Testis (tissue), 3 donors: ENCODE results near the gene CACNA1C. TPM values are rescaled to one million over a fixed set of nuclear protein-coding genes. Genes with fewer than 3 reads are reported as not detected.

ENCODE experiments used
- DNase-seq: peaks from one replicate; pipeline ENCODE4 v3.0.0-alpha.2; 2019
- H3K27ac ChIP-seq, 2 donors: fragments of 200-600 bp; sonication (generic); one replicate each; pipeline ENCODE4 v1.5.1; 2019
- H3K27me3 ChIP-seq: fragments of 200-600 bp; sonication (generic); one replicate; pipeline ENCODE4 v1.5.1; 2019
- H3K36me3 ChIP-seq: fragments of 200-600 bp; sonication (generic); one replicate; pipeline ENCODE4 v1.5.1; 2017; ENCODE audit warnings: low read depth; ENCODE audit errors: missing control alignments
- H3K4me1 ChIP-seq: fragments of 200-600 bp; sonication (generic); one replicate; pipeline ENCODE4 v1.5.1; 2019
- H3K4me3 ChIP-seq, 2 donors: fragments of 200-600 bp; sonication (generic); one replicate each; pipeline ENCODE4 v1.5.1; 2017 to 2019
- H3K9me3 ChIP-seq: fragments of 200-600 bp; sonication (generic); one replicate; pipeline ENCODE4 v1.5.1; 2017
- POLR2A ChIP-seq: fragments of 450-650 bp; IDR thresholded peaks from one replicate; pipeline ENCODE4 v1.6.1; 2017; ENCODE audit warnings: antibody characterized with exemption, mild to moderate bottlenecking, moderate library complexity
- WGBS, 2 donors: methylation state at CpG; one replicate each; pipeline ENCODE4 v1.1.5; 2018; 5-methylcytosine and 5-hydroxymethylcytosine counted together
- intact Hi-C: fragments of 100-400 bp; cut with DNase I; formaldehyde crosslinking; loops from one replicate; pipeline ENCODE4 v1.15.1; 2023; ENCODE audit warnings: low total_unique reads
- polyA plus RNA-seq: library from polyadenylated mRNA; stranded (reverse); fragments of 350-450 nt; fragmentation: Illumina TruSeq; extraction: RNeasy Lipid Tissue Mini Kit (QIAGEN cat#74804); gene quantifications from one replicate; pipeline ENCODE4 v1.2.3, GENCODE V29; 2014; ENCODE audit warnings: low read depth, low replicate concordance; ENCODE audit not compliant: insufficient read depth
- total RNA-seq, 2 donors: library from RNA; depleted of rRNA; stranded (reverse); fragments of >200 nt; gene quantifications; one replicate each; pipeline ENCODE4 v1.2.3, GENCODE V29; 2016
- TF ChIP-seq, protein P1 (sequence below), 3 experiments: fragments of 450-650 bp in 2 of 3; fragments of 200-600 bp in 1 of 3; sonication (generic) in 1 of 3; IDR thresholded peaks; one replicate each; pipeline ENCODE4 v1.5.1; 2016 to 2019; ENCODE audit warnings: antibody characterized with exemption in 3 of 3, mild to moderate bottlenecking in 2 of 3, moderate library complexity in 1 of 3

CACNA1C gene
- total and polyA plus RNA-seq, 3 donors from 2014 or later, result 20.3 to 36.8 (median 32.0) TPM

DNA sequence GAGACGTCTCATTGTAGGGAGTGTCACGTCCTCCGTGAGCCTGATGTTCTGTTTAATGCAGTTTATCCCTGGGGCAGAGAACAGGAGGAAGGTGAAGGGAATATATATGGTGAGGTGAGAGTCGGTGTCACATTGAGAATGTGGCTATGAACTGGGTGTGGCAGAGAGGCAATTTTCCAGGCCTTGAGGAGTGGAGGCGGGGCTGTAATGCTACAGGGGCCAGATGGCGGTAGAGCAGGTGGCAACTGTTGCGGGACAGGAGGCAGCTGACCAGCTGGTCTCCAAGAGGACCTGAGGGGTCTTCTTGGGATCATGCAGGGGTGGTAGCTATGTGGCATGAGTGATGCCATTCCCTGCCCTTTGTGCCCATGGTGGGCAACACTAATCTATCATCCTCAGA is 59.6 kb downstream of the CACNA1C start:
- no peaks in the 10 kb centered on the region for H3K9me3 ChIP-seq
- no peak overlapping the region for H3K4me3 ChIP-seq
- no peak for DNase-seq
- intact Hi-C loops, result no loop called here
- H3K4me1 ChIP-seq, result no peaks in the 10 kb centered on the region
- no peaks in the 10 kb centered on the region for H3K36me3 ChIP-seq
- 92 to 94% methylated on average over 7 of the region's 7 CpGs for WGBS, 2 donors
- no peak for TF ChIP-seq POLR2A
- no peaks in the 10 kb centered on the region for H3K27me3 ChIP-seq
- H3K27ac ChIP-seq, result no peak overlapping the region

DNA sequence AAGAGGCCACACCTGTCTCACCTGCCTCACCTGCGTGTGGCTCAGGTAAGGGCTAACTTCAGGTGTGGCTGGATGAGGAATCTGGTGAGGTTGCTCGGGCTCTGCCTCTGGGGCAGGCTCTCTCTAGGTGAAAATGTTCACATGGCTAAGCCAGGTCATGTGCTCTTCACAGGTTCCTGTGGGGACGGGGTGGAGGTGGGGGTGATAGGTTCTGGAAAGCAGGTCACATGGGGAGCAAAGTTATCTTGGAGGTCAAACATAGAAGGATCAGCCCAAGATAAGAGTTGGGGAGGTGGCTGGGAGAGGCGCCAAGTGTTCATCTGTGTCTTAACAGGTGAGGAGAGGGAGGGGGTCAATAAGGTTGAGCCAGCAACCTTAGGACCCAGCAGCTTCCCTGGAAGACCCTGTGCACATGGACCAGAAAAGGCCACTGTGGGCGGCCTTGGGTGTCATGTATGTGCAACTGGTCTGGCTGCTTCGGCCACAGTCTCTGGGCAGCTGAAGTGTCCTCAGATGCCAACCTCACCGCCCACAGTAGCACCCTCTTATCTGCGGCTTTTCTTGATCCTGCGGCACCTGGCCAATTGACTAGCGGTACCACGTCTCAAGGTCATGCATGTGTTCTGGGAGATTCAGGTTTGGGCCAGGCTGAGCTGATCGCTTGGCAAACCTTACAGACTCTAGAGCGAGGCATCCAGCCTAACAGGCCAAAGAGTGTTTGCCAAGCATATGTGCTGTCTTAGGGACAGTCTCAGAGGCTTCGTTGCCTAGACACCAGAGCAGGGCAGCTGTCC is 60.5 kb downstream of the CACNA1C start:
- H3K4me3 ChIP-seq, result no peak overlapping the region
- no peaks in the 10 kb centered on the region for H3K4me1 ChIP-seq
- intact Hi-C loops, result no loop called here
- H3K27me3 ChIP-seq, result no peaks in the 10 kb centered on the region
- no peaks in the 10 kb centered on the region for H3K9me3 ChIP-seq
- H3K36me3 ChIP-seq, result no peaks in the 10 kb centered on the region
- DNase-seq, result no peak
- 78 to 98% methylated on average over 8 to 14 of the region's 14 CpGs for WGBS, 2 donors
- TF ChIP-seq, protein P1, sequence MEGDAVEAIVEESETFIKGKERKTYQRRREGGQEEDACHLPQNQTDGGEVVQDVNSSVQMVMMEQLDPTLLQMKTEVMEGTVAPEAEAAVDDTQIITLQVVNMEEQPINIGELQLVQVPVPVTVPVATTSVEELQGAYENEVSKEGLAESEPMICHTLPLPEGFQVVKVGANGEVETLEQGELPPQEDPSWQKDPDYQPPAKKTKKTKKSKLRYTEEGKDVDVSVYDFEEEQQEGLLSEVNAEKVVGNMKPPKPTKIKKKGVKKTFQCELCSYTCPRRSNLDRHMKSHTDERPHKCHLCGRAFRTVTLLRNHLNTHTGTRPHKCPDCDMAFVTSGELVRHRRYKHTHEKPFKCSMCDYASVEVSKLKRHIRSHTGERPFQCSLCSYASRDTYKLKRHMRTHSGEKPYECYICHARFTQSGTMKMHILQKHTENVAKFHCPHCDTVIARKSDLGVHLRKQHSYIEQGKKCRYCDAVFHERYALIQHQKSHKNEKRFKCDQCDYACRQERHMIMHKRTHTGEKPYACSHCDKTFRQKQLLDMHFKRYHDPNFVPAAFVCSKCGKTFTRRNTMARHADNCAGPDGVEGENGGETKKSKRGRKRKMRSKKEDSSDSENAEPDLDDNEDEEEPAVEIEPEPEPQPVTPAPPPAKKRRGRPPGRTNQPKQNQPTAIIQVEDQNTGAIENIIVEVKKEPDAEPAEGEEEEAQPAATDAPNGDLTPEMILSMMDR (IDR thresholded peaks at IDR 0.05), result no peak
- TF ChIP-seq POLR2A, result no peak
- no peak overlapping the region for H3K27ac ChIP-seq

DNA sequence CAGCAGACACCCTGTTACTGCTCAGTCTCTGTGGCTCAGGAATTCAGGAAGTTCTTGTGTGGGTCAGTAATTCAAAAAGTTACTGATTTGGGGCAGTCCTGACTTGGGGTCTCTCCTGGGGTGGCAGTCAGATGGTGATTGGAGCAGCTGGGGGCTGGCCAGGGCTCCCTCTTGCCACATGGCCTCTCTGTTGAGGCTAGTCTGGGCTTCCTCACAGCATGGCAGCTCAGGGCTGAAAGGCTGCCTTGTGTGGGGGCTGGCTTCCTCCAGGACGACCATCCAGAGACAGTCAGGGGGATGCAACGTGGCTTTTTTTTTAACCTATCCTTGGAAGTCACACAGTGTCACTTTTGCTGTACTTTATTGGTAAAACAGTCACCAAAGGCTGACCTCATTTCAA is 61.3 kb downstream of the CACNA1C start:
- H3K4me3 ChIP-seq, result no peak overlapping the region
- H3K36me3 ChIP-seq, result no peaks in the 10 kb centered on the region
- no peaks in the 10 kb centered on the region for H3K4me1 ChIP-seq
- intact Hi-C loops, result no loop called here
- TF ChIP-seq, protein P1 (IDR thresholded peaks at IDR 0.05), result no peak
- no peak for TF ChIP-seq POLR2A
- 61 to 76% methylated on average over 2 of the region's 2 CpGs for WGBS, 2 donors
- DNase-seq, result no peak
- no peak overlapping the region for H3K27ac ChIP-seq
- H3K27me3 ChIP-seq, result no peaks in the 10 kb centered on the region
- no peaks in the 10 kb centered on the region for H3K9me3 ChIP-seq

DNA sequence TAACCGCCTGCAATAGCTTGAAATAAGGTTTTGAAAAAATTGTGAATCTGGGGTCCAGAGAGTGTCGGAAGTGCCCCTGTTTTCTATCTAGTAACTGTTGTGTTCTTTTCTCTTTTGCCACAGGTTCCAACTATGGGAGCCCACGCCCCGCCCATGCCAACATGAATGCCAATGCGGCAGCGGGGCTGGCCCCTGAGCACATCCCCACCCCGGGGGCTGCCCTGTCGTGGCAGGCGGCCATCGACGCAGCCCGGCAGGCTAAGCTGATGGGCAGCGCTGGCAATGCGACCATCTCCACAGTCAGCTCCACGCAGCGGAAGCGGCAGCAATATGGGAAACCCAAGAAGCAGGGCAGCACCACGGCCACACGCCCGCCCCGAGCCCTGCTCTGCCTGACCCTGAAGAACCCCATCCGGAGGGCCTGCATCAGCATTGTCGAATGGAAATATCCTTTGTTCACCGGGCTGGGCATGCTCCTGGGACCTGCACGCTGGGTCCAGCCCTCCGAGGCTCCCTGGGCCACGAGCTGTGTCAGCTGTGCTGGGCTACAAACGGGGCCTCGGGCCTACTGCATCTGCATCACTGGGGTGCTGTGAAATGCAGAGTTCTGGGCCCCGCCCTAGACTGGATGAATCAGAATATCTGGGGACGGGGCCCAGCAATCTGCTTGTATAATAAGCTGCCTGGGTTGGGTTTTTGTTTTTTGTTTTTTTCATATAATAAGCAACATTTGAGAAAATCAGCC is 62.5 kb downstream of the CACNA1C start:
- Histone ChIP-seq H3K27me3 (no peaks in the 10 kb centered on the region), H3K9me3 (no peaks in the 10 kb centered on the region), H3K4me3 (no peak overlapping the region), H3K4me1 (no peaks in the 10 kb centered on the region), H3K36me3 (no peaks in the 10 kb centered on the region), H3K27ac (no peak overlapping the region)
- intact Hi-C loops, result no loop called here
- no peak for TF ChIP-seq POLR2A
- TF ChIP-seq, protein P1 (IDR thresholded peaks at IDR 0.05), result no peak
- DNase-seq, result no peak
- 95 to 97% methylated on average over 30 to 31 of the region's 31 CpGs for WGBS, 2 donors

DNA sequence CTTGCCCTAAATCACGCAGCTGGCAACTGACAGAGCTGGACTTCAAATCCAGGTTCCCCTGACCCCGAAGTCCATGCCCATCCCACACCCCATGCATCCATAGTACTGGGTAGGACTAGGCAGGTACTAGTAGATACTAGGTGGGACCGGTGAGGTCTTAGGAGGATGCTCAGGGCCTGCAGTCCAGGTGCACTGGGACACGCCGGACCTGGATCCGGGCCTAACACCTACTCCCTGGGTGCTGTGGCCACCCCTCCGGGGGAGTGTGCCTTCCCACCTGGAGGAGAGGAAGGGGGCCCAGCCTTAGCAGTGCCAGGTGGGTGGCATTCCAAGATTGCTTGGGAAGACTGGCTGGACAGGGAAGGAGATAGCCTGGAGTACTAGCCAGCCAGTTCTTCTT is 64.8 kb downstream of the CACNA1C start:
- no peaks in the 10 kb centered on the region for H3K9me3 ChIP-seq
- WGBS, 2 donors, result 93% methylated on average over 7 of the region's 7 CpGs; no CpG with 5 or more reads in 1 of the 2 donors
- TF ChIP-seq, protein P1 (IDR thresholded peaks at IDR 0.05), result no peak
- DNase-seq, result no peak
- no peaks in the 10 kb centered on the region for H3K4me1 ChIP-seq
- H3K27me3 ChIP-seq, result no peaks in the 10 kb centered on the region
- H3K27ac ChIP-seq, result no peak overlapping the region
- H3K36me3 ChIP-seq, result no peaks in the 10 kb centered on the region
- intact Hi-C loops, result no loop called here
- H3K4me3 ChIP-seq, result no peak overlapping the region
